NCI-H2196 treated with DMSO at 0.1 percent for 48 hours (cell line): ENCODE data around the gene HS3ST6.
A peak's percentile ranks its signal among the peaks of the same experiment; 100 is the strongest.
"Not testable (repeated sequence)": the region's sequence is repeated elsewhere in the genome, so short reads cannot be mapped to it uniquely, and the experiment has no call there.

ENCODE experiments used
- DNase-seq: peaks from one replicate; lab custom pipeline; 2025; ENCODE audit not compliant: unreplicated experiment; lab: John Stamatoyannopoulos, UW

HS3ST6 gene

DNA sequence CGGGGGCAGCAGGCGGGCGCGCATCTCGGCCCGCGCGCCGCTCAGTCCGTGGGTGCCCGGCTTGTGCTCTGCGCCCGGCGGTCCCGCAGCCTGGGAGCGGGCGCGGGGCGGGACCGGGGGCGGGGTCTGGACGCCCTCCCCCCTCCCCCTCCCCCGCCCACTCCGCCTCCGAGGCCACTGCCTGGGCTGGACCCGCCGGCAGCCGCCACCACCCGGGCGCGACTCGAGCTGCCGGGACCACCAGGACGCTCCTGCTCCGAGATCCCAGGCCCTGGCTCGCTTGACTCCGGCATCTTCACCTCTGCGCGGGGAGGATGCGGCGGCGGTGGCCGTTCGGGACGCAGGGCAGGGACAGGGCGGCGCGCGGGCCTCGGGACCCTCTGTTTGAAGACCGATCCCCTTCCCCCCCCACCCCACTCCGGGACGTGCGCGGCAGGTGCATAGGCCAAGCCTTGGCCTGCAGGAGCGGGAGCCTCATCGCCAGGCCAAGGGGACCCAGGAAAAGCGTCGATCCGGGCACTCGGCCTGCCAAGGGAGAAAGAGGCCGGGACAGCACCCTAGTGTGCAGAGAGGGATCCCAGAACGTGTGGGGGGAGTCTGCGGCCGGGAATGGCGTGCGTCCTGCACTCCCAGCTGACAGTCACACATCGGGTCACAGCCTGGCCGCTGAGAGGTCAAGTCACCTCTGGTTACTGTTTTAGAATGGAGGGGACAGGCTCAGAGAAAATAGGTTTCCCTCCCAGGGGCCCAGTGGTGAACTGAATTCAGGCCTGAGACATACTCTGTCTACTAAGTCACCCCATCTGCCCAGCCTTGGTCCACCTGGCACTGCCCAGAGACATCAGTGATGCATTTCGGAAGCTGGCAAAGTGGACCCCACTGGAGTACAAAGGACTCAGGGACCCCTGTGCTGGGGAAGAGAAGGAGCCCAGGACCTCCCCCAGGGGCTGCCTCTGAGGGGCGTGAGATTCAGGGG, at the start of gene HS3ST6:
HS3ST6 (minus strand) TSS at position 65 of the 976 bp plus-strand sequence. CDS start 92 bp downstream, outside the sequence.
- no peak for DNase-seq

DNA sequence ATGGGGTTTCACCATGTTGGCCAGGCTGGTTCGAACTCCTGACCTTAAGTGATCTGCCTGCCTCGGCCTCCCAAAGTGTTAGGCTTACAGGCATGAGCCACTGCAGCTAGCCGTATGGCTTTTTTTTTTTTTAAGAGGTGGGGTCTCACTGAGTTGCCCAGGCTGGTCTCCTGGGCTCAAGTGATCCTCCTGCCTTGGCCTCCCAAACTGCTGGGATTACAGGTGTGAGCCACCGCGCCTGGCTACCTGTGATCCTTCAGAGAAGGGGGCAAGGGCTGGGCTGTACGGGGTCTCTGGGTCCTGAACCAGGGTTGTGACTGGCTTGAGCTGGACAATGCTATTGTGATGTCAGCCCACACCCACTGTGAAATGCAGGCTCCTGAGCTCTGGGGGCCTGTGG, 48.2 kb upstream of the HS3ST6 start, which contains the start of gene RNF151:
RNF151 (plus strand) TSS at position 397 of the 400 bp plus-strand sequence. CDS start 26 bp downstream, outside the sequence.
- no peak for DNase-seq

DNA sequence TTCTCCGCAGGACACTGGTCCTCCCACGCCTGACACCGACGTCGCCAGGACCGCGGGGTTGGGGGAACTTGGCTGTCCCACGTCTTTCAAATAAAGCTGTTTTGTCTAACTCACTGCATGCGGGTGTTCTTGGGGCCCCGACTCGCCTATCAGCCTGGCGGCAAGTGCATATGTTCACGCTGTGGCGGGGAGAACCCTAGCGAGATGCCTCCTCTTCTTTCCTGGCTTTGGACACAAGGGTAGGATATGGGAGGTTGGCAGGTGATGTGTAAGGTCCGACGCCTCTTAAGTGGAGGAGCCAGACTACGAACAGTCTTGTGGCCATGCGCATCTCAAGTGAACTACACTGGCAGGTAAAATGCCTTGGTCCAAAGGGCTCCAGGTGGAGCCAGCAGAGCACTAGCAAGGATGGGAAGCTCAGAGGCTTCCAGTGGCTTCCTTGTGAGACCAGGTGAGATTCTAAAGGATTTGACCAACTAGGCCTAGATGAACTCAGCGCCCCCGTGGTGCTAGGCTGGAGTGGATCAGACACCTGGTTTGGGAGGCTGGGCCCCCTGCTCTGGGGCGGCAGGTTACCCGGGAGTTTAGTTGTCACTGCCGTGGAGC, 47.3 kb upstream of the HS3ST6 start:
- DNase-seq, result no peak

DNA sequence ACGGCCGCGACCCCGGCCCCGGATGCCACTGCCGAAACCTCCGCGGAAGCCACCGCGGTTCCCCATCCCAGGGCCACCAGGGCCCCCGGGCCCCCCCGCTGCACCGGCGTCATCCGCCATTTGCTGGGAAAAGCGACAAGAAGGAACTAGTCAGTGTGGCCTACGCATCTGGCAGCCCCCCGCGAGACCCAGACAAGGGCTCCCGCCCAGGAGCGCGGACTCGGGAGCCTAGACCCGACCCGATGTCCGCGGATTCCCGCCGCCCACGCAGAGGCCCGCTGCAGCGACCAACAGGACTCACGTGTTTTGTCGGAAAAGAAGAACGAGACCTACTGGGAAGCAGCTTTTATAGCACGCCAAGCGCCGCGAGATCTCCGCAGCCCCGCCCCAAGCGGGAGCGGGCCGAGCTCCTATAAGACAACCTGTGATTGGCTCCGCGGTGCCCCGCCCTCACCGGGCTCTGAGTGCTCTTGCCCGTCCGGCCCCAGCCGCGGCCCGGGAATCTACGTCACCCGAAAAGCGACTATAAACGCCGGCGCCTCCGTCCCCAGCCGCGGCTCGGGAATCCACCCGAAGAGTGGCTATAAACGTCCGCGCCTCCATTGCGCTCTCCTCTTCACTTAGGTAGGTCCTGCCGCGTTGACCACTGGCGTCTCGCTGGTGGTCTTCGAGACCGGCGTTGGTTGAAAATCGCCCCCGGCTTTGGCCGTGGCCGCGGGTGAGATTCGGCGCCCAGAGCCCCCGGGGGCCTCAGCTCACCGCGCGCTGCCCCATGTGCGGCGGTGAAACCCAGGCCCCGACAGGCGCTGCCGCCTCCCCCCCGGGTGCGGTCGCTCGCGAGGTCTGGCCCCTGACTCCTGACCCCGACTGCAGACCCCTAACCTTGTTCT, 46.5 kb upstream of the HS3ST6 start, which contains the start of gene RPS2:
RPS2 (minus strand) TSS at position 321 of the 890 bp plus-strand sequence; CDS start at position 120, 201 bp downstream.
- DNase-seq, result peak; percentile 94

DNA sequence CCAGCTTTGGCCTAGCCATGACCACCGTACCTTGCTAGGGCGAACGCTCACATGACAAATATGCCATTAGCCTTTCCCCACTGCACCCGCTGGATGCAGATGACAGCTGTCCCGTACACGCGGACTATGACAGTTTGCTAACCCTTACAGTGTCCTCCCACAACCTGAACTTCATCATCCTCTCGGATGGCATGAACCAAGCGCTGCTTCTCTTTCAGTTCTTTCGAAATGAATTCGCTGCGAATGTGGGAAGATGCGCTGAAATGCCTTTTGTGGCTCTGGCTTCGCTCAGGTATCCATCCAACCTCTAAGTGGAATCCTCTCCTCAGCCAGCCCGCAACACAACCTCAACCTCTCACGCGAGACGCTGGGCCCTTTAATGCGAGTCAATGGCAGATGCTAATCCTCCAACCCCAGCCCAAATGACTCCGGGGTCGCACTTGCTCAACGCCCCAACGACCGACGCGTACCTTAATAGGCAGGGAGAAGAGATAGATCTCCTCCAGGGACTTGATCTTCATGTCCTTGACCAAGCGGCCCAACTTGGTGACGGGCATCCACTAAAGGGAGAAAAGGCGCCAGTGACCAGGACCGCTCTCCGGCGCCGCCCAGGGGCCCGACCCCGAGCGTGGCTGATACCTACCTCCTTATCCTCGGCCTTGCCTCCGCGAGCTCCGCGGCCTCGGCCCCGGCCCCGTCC, 45.7 kb upstream of the HS3ST6 start:
- no peak for DNase-seq

DNA sequence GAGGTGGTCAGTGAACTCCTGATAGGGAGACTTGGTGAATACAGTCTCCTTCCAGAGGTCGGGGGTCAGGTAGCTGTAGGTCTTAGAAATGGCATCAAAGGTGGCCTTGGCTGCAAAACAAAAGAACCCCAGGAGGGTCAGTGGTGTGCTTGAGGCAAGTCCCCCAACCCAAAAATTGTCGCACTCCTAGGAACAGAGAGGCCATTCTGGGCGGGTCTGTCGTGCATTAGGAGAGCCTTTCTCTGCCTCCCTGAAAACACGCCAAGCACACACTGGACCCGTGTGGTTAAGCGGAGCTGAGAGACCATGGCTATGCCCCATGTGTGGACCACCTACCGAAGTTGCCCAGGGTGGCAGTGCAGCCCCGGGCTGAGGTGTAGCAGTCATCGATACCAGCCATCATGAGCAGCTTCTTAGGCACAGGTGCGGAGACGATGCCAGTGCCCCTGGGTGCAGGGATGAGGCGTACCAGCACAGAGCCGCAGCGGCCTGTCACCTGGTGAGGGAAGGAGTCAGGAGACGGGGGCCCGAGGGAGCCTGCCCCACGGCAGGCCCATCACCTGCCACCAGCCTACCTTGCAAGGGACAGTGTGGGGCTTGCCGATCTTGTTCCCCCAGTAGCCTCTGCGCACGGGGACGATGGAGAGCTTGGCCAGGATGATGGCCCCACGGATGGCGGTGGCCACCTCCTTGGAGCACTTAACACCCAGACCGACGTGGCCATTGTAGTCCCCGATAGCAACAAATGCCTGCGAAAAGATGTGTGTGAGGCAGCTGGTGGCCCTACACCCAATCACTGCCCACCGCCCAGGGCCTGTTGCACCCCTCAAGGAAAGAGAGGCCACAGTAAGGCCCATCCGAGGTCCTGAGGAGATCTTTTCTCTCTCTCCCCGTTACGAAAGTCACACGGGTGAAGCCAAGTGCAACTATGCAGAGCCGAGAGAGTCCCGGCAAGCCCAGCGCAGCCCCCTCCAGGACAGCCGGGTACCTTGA, 44.2 kb upstream of the HS3ST6 start:
- DNase-seq, result not testable (repeated sequence)

DNA sequence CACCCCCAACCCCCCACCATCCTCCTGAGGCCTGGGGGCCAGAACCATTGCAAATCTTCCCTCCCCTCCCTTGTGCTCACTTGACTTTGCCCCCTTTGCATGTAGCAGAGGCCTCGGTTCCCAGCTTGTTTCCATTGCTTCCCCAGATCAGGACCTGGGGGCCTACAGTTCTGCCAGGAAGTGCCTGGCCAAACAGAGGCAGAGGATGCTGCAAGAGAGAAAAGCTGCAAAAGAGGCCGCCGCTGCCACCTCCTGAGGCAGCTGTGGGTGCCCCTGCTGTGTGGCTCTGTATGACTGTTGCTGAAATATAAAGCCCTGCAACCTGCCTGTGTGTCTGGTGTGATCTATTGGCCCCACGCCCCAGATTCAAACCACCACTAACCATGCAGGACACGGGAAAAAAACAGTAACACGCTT, 43.4 kb upstream of the HS3ST6 start:
- no peak for DNase-seq

DNA sequence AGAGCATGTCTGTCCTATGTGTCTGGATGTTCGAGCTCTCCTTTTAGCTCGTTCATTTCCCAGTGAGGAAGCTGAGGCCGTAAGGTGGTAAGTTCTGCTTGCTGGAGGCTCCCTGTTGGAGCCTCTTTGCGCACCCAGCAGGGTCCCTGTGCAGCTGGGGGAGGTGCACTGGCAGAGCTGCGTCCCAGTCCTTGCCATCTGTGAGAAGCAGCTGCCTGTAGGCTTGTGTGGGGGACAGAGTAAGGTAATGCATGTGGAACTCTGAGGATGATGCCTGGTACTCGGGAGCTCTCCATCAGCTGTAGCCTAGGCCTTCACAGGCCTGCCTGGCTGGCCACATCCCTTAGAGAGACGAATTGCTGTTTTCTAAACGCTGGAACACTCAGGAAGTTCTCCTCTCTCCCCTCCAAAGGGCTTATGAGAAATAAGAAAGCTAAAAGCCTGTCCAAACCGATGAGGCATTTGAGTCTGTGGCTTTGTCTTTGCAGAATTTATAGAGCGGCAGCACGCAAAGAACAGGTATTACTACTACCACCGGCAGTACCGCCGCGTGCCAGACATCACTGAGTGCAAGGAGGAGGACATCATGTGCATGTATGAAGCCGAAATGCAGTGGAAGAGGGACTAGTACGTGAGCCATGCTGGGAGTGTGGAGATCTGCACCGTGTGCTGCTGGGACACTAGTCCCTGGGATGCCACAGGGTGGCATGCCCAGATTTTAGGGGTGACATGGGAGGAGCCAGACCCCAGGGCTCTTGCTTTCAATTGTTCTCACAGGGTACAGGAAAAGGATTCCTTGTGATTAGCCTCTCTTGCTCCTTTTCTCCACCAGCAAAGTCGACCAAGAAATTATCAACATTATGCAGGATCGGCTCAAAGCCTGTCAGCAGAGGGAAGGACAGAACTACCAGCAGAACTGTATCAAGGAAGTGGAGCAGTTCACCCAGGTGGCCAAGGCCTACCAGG, 42.7 kb upstream of the HS3ST6 start:
- DNase-seq, result no peak

DNA sequence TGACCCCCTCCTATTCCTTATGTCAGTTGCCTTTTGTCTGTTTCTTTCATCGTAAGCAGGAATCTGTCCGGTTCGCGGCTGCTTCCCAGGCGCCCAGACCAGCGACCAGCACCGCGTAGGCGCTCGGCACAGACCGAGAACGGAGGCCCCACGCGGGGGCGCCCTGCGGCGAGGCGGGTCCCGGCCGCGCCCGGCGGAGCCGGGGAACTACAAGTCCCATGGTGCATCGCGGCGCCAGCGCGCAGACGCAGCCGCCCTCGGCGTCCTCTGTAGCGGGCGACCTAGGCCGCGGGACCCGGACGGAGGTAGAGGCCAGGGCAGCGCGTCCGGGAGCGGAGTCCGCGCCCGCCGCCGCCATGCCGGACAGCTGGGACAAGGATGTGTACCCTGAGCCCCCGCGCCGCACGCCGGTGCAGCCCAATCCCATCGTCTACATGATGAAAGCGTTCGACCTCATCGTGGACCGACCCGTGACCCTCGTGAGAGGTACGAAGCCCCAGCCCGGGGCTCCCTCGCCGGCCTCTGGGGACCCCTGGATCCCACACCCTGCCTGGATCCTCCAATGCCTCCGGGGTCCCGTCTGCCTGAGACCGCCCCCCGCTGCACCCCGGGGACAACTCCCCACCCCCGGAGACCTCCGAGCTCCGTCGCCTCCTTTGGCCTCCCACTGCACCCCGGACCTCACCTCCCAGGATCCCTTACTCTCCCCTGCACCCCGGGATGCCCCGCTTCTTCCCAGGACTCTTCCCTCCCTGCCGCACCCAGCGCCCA, 41.2 kb upstream of the HS3ST6 start, which contains the start of gene NDUFB10:
NDUFB10 (plus strand) TSS at position 270 of the 771 bp plus-strand sequence; CDS start at position 357, 87 bp downstream.
- peak; percentile 64 for DNase-seq

DNA sequence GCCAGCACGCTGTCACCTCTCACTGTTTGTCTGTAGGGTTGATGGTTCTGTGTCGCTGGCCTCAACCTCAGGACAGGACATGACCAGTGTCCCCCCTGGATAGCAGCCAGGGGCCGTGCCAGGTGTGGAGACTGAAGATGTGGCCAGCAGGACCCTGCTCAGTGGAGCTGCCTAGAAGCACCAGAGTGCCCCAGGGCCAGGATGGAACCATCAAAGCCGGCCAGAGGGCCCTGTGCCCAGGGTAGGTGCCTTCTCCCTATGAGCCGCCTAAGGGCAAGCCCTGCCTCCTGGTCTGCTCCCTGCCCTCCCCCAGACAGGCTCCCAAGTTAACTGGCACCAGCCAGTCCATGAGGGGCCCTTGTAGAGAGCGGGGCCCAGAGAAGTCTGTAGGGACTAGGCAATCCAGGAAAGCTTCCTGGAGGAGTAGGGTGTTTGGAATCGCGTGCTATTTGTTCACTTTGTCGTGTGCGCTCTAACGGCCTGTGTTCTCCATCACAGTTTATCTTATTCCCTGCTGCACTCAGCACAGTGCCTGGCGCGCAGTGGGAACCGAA, 40.6 kb upstream of the HS3ST6 start:
- DNase-seq, result no peak

DNA sequence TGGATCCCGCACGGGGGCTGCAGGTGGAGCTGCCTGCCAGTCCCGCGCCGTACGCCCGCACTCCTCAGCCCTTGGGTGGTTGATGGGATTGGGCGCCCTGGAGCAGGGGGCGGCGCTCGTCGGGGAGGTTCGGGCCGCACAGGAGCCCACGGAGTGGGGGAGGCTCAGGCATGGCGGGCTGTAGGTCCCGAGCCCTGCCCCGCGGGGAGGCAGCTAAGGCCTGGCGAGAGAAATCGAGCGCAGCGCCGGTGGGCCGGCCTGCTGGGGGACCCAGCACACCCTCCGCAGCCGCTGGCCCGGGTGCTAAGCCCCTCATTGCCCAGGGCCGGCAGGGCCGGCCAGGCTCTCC, 39.9 kb upstream of the HS3ST6 start:
- not testable (repeated sequence) for DNase-seq

DNA sequence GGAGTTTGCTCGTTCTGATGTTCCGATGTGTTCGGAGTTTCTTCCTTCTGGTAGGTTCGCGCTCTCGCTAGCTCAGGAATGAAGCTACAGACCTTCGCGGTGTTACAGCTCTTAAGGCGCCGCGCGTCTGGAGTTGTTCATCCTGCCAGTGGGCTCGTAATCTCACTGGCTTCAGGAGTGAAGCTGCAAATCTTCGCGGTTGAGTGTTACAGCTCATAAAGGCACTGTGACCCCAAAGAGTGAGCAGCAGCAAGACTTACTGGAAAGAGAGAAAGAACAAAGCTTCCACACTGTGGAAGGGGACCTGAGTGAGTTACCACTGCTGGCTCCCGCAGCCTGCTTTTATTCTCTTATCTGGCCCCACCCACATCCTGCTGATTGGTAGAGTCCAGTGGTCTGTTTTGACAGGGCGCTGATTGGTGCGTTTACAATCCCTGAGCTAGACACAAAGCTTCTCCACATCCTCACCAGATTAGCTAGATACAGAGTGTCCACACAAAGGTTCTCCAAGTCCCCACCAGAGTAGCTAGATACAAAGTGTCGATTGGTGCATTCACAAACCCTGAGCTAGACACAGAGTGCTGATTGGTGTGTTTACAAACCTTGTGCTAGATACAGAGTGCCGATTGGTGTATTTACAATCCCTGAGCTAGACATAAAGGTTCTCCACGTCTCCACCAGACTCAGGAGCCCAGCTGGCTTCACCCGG, 39.4 kb upstream of the HS3ST6 start:
- DNase-seq, result not testable (repeated sequence)

DNA sequence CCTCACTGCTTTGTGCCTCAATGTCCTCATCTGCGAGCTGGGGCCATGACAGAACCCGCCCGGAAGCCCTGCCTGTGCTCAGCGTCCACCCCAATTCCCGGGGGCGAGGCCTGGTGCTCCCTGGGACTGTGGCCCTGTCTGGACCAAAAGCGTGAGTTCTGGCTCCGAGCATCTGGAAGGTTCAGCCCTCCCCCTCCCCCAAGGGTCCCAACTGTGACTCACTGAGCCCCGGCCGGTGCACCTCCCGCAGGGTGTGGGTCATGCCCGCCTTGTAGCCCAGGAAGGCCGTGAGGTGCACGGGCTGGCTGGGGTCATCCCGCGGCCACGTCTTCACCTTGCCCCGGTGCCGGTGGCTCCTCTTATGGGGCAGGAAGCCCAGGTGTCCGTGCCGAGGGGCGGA, 35.5 kb upstream of the HS3ST6 start:
- no peak for DNase-seq

DNA sequence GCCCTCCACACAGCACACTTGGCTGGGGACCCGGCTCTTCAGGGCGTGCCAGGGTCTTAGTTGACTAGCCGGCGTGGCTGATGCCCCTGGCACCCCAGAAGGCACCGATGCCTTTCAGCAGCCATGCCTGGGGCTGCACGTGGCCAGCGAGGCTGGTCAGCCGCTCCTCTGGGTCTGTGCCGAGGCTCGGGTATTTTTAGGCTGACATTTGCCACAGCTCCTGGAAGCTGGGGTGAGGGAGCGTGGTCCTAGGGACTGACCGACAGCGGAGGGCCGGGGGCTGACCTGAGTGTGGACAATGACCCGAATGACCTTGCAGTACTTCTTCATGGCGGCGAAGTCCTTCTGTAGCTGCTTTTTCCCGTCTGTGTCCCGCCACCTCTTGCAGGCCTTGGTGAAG, 32.3 kb upstream of the HS3ST6 start:
- DNase-seq, result no peak

DNA sequence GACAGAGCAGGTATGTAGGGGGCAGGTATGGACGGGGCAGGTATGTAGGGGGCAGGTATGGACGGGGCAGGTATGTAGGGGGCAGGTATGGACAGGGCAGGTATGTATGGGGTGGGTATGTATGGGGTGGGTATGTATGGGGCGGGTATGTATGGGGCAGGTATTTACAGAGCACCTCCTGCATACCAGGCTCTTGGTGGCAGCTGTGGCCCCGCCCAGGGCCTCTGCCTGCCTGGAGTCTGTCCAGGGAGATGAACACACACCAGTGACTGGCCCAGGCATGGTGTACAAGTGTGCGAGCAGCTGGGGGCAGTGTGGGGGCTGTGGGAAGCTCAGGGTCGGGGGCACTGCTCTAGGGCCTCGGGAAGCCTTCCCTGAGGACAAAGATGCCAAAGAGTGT, 31.8 kb upstream of the HS3ST6 start:
- DNase-seq, result no peak

DNA sequence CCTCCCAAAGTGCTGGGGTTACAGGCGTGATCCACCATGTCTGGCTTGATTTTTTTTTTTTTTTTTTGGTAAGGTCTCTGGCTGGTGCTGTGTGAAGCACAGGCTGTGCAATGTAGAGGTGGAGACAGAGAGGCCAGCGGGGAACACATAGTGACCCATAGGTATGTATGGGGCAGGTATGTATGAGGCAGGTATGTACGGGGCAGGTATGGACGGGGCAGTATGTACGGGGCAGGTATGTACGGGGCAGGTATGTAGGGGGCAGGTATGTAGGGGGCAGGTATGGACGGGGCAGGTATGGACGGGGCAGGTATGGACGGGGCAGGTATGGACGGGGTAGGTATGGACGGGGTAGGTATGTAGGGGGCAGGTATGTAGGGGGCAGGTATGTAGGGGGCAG, 31.3 kb upstream of the HS3ST6 start:
- no peak for DNase-seq
